Hepatocyte (in vitro differentiated cells): ENCODE data around the gene ESYT3. TPM values are rescaled to one million over a fixed set of nuclear protein-coding genes. Genes with fewer than 3 reads are reported as not detected.

ENCODE experiments used
- DNase-seq: peaks from one replicate; pipeline ENCODE4 v3.0.0-alpha.2; 2016; ENCODE audit warnings: low spot score
- H2AFZ ChIP-seq: fragments of 200-600 bp; sonication (generic); 2 replicates; pipeline ENCODE4 v1.6.0; 2016; ENCODE audit warnings: antibody characterized with exemption, mild to moderate bottlenecking
- H3K27ac ChIP-seq: fragments of 200-600 bp; sonication (generic); 2 replicates; pipeline ENCODE4 v1.5.1; 2016; ENCODE audit warnings: mild to moderate bottlenecking
- H3K27me3 ChIP-seq: fragments of 200-600 bp; sonication (generic); 2 replicates; pipeline ENCODE4 v1.6.1; 2016
- H3K36me3 ChIP-seq: fragments of 200-600 bp; sonication (generic); replicated peaks from 2 replicates; pipeline ENCODE4 v1.5.1; 2016; ENCODE audit warnings: low read depth; ENCODE audit not compliant: insufficient read depth
- H3K4me1 ChIP-seq: fragments of 200-600 bp; sonication (generic); 2 replicates; pipeline ENCODE4 v1.5.1; 2016; ENCODE audit warnings: mild to moderate bottlenecking, moderate library complexity; ENCODE audit not compliant: insufficient read depth
- H3K4me2 ChIP-seq: fragments of 200-600 bp; sonication (generic); 2 replicates; pipeline ENCODE4 v1.6.0; 2016
- H3K4me3 ChIP-seq: fragments of 200-600 bp; sonication (generic); 2 replicates; pipeline ENCODE4 v1.5.1; 2016; ENCODE audit warnings: mild to moderate bottlenecking
- H3K79me2 ChIP-seq: fragments of 200-600 bp; sonication (generic); 2 replicates; pipeline ENCODE4 v1.6.0; 2017; ENCODE audit warnings: mild to moderate bottlenecking
- H3K9me2 ChIP-seq: fragments of 200-600 bp; sonication (generic); replicated peaks from 2 replicates; pipeline ENCODE4 v1.6.0; 2017; ENCODE audit warnings: mild to moderate bottlenecking; ENCODE audit not compliant: insufficient read depth
- H3K9me3 ChIP-seq: fragments of 200-600 bp; sonication (generic); 2 replicates; pipeline ENCODE4 v1.5.1; 2016; ENCODE audit warnings: low read depth, mild to moderate bottlenecking
- H4K20me1 ChIP-seq: fragments of 200-600 bp; sonication (generic); 2 replicates; pipeline ENCODE4 v1.6.0; 2016; ENCODE audit warnings: mild to moderate bottlenecking; ENCODE audit not compliant: insufficient read depth, poor library complexity, severe bottlenecking
- CTCF ChIP-seq: fragments of 200-600 bp; sonication (generic); IDR thresholded peaks from 2 replicates; pipeline ENCODE4 v1.5.1; 2016; ENCODE audit warnings: antibody characterized with exemption, mild to moderate bottlenecking; ENCODE audit not compliant: poor library complexity
- EZH2 ChIP-seq: fragments of 200-600 bp; sonication (generic); IDR thresholded peaks from 2 replicates; pipeline ENCODE4 v1.6.1; 2016; ENCODE audit warnings: antibody characterized with exemption, mild to moderate bottlenecking, borderline replicate concordance
- EZH2phosphoT487 ChIP-seq: fragments of 200-600 bp; sonication (generic); IDR thresholded peaks from one replicate; pipeline ENCODE4 v1.6.1; 2018; ENCODE audit warnings: antibody characterized with exemption, mild to moderate bottlenecking, low read depth, moderate library complexity; ENCODE audit not compliant: unreplicated experiment, severe bottlenecking
- WGBS: methylation state at CpG from one replicate; pipeline ENCODE4 v1.1.6; 2016; ENCODE audit warnings: low lambda C conversion rate; ENCODE audit errors: missing lambda C conversion rate; 5-methylcytosine and 5-hydroxymethylcytosine counted together
- polyA plus RNA-seq: library from polyadenylated mRNA; unstranded; fragments of >200 nt; fragmentation: Nextera tagmentation; extraction: Ambion mirVana; gene quantifications from 2 replicates; pipeline ENCODE4 v1.2.1, GENCODE V29; 2016
- total RNA-seq: library from RNA; depleted of rRNA; stranded (reverse); fragments of >200 nt; gene quantifications from 2 replicates; pipeline ENCODE4 v1.2.3, GENCODE V29; 2014

Gene ESYT3
- total and polyA plus RNA-seq, 2 experiments from 2014 or later = 0.47 to 1.1 TPM

- WGBS = 66% methylated on average over 9 of the region's 10 CpGs
- H3K4me2 ChIP-seq = no peak overlapping the region
- TF ChIP-seq EZH2 (no peak), EZH2phosphoT487 (no peak), CTCF (no peak)
- no peaks in the 10 kb centered on the region for H3K4me1 ChIP-seq
- DNase-seq = no peak
- no peaks in the 10 kb centered on the region for H3K9me2 ChIP-seq
- no peaks in the 10 kb centered on the region for H3K36me3 ChIP-seq
- no peaks in the 10 kb centered on the region for H4K20me1 ChIP-seq
- H3K9me3 ChIP-seq = no peaks in the 10 kb centered on the region
- H3K27me3 ChIP-seq = no peaks in the 10 kb centered on the region
- no peaks in the 10 kb centered on the region for H3K79me2 ChIP-seq
- no peak overlapping the region for H3K27ac ChIP-seq
- H2AFZ ChIP-seq = no peak overlapping the region
- H3K4me3 ChIP-seq = no peak overlapping the region
Observed at GRCh38 chr3:138399766-138400165, 34.6 kb upstream of the ESYT3 start.

- Histone ChIP-seq H3K79me2 (no peaks in the 10 kb centered on the region), H3K9me3 (no peaks in the 10 kb centered on the region), H2AFZ (no peak overlapping the region), H3K36me3 (no peaks in the 10 kb centered on the region), H3K4me1 (no peaks in the 10 kb centered on the region), H3K4me2 (no peak overlapping the region), H4K20me1 (no peaks in the 10 kb centered on the region), H3K27me3 (no peaks in the 10 kb centered on the region), H3K27ac (no peak overlapping the region), H3K9me2 (no peaks in the 10 kb centered on the region), H3K4me3 (no peak overlapping the region)
- 78% methylated on average over 2 of the region's 2 CpGs for WGBS
- DNase-seq = no peak
- TF ChIP-seq EZH2phosphoT487 (no peak), CTCF (no peak)
Observed at GRCh38 chr3:138400651-138401070, 33.8 kb upstream of the ESYT3 start.

GRCh38 chr3:138401834-138402233 lies 32.6 kb upstream of the ESYT3 start:
- H3K4me2 ChIP-seq = no peak overlapping the region
- no peak overlapping the region for H3K27ac ChIP-seq
- H4K20me1 ChIP-seq = no peaks in the 10 kb centered on the region
- no peaks in the 10 kb centered on the region for H3K79me2 ChIP-seq
- H3K4me1 ChIP-seq = no peaks in the 10 kb centered on the region
- no peak overlapping the region for H2AFZ ChIP-seq
- no peak overlapping the region for H3K4me3 ChIP-seq
- no peaks in the 10 kb centered on the region for H3K9me2 ChIP-seq
- 88% methylated on average over 7 of the region's 7 CpGs for WGBS
- TF ChIP-seq EZH2phosphoT487 (no peak), EZH2 (no peak), CTCF (no peak)
- no peaks in the 10 kb centered on the region for H3K36me3 ChIP-seq
- no peak for DNase-seq
- no peaks in the 10 kb centered on the region for H3K9me3 ChIP-seq
- H3K27me3 ChIP-seq = no peaks in the 10 kb centered on the region

- no peak overlapping the region for H3K4me2 ChIP-seq
- no peaks in the 10 kb centered on the region for H4K20me1 ChIP-seq
- H3K36me3 ChIP-seq = no peaks in the 10 kb centered on the region
- no peaks in the 10 kb centered on the region for H3K9me3 ChIP-seq
- no peak for DNase-seq
- 99% methylated on average over 6 of the region's 6 CpGs for WGBS
- H3K27ac ChIP-seq = no peak overlapping the region
- H3K27me3 ChIP-seq = no peaks in the 10 kb centered on the region
- no peak for TF ChIP-seq EZH2
- TF ChIP-seq CTCF = no peak
- no peak for TF ChIP-seq EZH2phosphoT487
- no peaks in the 10 kb centered on the region for H3K4me1 ChIP-seq
- no peaks in the 10 kb centered on the region for H3K9me2 ChIP-seq
- H3K4me3 ChIP-seq = no peak overlapping the region
- H2AFZ ChIP-seq = no peak overlapping the region
- no peaks in the 10 kb centered on the region for H3K79me2 ChIP-seq
Observed at GRCh38 chr3:138404121-138404520, 30.3 kb upstream of the ESYT3 start.
